ENCODE data around the gene CEP76. TPM values are rescaled to one million over a fixed set of nuclear protein-coding genes. Genes with fewer than 3 reads are reported as not detected.

Gene CEP76
- total RNA-seq, 2 donors from 2014 or later: 5.2 to 8.3 TPM

DNA sequence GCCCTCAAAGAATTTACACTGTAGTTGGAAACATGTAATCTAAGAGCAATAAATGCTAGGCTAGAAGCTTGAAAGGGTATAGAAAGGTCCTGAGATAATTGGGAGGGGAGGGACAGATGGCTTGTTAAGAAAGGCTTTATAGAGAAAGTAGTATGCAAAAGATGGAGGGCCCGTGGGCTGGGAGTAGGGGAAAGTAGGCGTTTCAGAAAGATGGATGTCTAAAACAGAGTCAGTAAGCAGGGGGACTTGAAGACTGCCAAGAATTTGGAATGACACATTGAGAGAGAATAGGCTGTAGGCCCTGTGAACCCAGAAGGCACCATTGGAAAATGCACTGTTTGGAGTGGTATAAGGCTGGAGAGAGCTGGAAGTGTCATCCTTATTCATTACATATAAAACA, 1.1 kb upstream of the CEP76 start:
- no peak for DNase-seq (ENCODE audit: low spot score)
- Histone ChIP-seq H3K9me3 (no peaks in the 10 kb centered on the region), H3K36me3 (peaks cover 21% of the 10 kb centered on the region), H3K4me1 (ENCODE audit: control insufficient read depth in 1 of 2, low read depth in 2 of 2) (peaks cover 23 to 34% of the 10 kb centered on the region in 2 donors), H3K4me3 (peak overlapping the region; percentile 94), H3K27ac (peak overlapping the region; percentile 95 to 98), H3K27me3 (replicated peaks; ENCODE audit: insufficient read depth) (no peaks in the 10 kb centered on the region)
- ATAC-seq (ENCODE audit: insufficient number of reproducible peaks, low FRiP score, low read depth): no peak
- TF ChIP-seq, protein P1, sequence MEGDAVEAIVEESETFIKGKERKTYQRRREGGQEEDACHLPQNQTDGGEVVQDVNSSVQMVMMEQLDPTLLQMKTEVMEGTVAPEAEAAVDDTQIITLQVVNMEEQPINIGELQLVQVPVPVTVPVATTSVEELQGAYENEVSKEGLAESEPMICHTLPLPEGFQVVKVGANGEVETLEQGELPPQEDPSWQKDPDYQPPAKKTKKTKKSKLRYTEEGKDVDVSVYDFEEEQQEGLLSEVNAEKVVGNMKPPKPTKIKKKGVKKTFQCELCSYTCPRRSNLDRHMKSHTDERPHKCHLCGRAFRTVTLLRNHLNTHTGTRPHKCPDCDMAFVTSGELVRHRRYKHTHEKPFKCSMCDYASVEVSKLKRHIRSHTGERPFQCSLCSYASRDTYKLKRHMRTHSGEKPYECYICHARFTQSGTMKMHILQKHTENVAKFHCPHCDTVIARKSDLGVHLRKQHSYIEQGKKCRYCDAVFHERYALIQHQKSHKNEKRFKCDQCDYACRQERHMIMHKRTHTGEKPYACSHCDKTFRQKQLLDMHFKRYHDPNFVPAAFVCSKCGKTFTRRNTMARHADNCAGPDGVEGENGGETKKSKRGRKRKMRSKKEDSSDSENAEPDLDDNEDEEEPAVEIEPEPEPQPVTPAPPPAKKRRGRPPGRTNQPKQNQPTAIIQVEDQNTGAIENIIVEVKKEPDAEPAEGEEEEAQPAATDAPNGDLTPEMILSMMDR (IDR thresholded peaks at IDR 0.05): no peak

DNA sequence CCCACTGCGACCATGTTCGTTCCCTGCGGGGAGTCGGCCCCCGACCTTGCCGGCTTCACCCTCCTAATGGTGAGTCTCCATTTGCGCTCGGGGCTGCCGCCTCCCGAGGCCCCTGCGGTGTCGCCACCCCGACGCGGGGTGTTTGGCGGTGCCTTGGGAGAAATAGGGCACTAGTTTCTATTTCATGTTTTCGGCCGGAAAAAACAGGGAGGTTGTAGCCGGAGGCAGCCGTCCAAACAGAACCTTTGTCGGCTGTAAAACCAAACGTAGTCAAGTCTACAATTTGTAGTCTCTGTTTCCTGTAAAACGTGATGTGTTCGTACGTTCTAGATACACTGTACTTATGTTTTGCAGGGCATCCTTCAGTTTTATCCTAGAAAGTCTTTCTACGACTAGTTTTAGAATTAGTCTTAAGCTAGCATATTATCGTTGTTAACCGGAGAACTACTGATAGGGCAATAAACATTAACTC, 609 bp upstream of the CEP76 start:
- H3K4me3 ChIP-seq: peak overlapping the region; percentile 94
- ATAC-seq (ENCODE audit: insufficient number of reproducible peaks, low FRiP score, low read depth) (no peak), DNase-seq (ENCODE audit: low spot score) (no peak)
- no peaks in the 10 kb centered on the region for H3K9me3 ChIP-seq
- TF ChIP-seq, protein P1 (IDR thresholded peaks at IDR 0.05): no peak
- no peaks in the 10 kb centered on the region for H3K27me3 ChIP-seq (replicated peaks; ENCODE audit: insufficient read depth)
- peaks cover 18% of the 10 kb centered on the region for H3K36me3 ChIP-seq
- peaks cover 23 to 34% of the 10 kb centered on the region in 2 donors for H3K4me1 ChIP-seq (ENCODE audit: control insufficient read depth in 1 of 2, low read depth in 2 of 2)
- H3K27ac ChIP-seq: peak overlapping the region; percentile 95 to 98

GRCh38 chr18:12701161-12701560, 1.4 kb downstream of the CEP76 start:
- H3K4me1 ChIP-seq (ENCODE audit: control insufficient read depth in 1 of 2, low read depth in 2 of 2): peaks cover 23 to 34% of the 10 kb centered on the region in 2 donors
- H3K27ac ChIP-seq: no peak overlapping the region
- no peaks in the 10 kb centered on the region for H3K9me3 ChIP-seq
- peak overlapping the region; percentile 94 for H3K4me3 ChIP-seq
- no peak for DNase-seq (ENCODE audit: low spot score)
- H3K36me3 ChIP-seq: peaks cover 8% of the 10 kb centered on the region
- TF ChIP-seq, protein P1 (IDR thresholded peaks at IDR 0.05): no peak
- H3K27me3 ChIP-seq (replicated peaks; ENCODE audit: insufficient read depth): no peaks in the 10 kb centered on the region
- ATAC-seq (ENCODE audit: insufficient number of reproducible peaks, low FRiP score, low read depth): no peak

GRCh38 chr18:12699747-12700146, 2.8 kb downstream of the CEP76 start:
- Histone ChIP-seq H3K4me3 (no peak overlapping the region), H3K4me1 (ENCODE audit: control insufficient read depth in 1 of 2, low read depth in 2 of 2) (peaks cover 23 to 27% of the 10 kb centered on the region in 2 donors), H3K27ac (no peak overlapping the region), H3K27me3 (replicated peaks; ENCODE audit: insufficient read depth) (no peaks in the 10 kb centered on the region), H3K36me3 (peaks cover 8% of the 10 kb centered on the region), H3K9me3 (no peaks in the 10 kb centered on the region)
- ATAC-seq (ENCODE audit: insufficient number of reproducible peaks, low FRiP score, low read depth) (no peak), DNase-seq (ENCODE audit: low spot score) (no peak)
- TF ChIP-seq, protein P1 (IDR thresholded peaks at IDR 0.05): no peak

DNA sequence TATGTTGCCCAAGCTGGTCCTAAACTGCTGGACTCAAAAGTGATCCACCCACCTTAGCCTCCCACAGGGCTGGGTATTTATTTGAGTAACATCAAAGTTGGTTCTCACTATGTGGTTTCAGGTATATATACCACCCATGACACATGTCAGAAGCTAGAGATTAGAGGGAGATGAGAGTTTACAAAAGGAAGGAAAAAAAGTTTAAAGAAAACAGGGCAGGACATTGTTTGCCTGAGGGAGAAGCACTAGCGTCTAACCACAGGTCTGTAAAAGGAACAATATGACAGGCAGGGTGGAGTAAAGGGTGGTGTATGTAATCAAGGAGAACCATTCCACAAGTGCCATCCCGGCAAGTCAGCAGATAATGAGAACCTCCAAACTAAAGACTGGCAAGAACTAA, 8.5 kb downstream of the CEP76 start:
- TF ChIP-seq, protein P1 (IDR thresholded peaks at IDR 0.05): no peak
- H3K36me3 ChIP-seq: peaks cover 5% of the 10 kb centered on the region
- no peak overlapping the region for H3K27ac ChIP-seq
- ATAC-seq (ENCODE audit: insufficient number of reproducible peaks, low FRiP score, low read depth) (no peak), DNase-seq (ENCODE audit: low spot score) (no peak)
- H3K4me1 ChIP-seq (ENCODE audit: control insufficient read depth in 1 of 2, low read depth in 2 of 2): no peaks in the 10 kb centered on the region
- H3K27me3 ChIP-seq (replicated peaks; ENCODE audit: insufficient read depth): no peaks in the 10 kb centered on the region
- no peak overlapping the region for H3K4me3 ChIP-seq
- H3K9me3 ChIP-seq: no peaks in the 10 kb centered on the region
